GM20431 (cell line): Measurements from ENCODE around the gene NDUFA13.

ENCODE experiments used
- in situ Hi-C: fragments of 300-500 bp; cut with MseI, MboI; formaldehyde crosslinking; loops from one replicate; pipeline ENCODE4 v1.15.0; 2020; ENCODE audit warnings: low sequenced_read_pairs; ENCODE audit not compliant: unreplicated experiment

Gene NDUFA13

GRCh38 chr19:19541616-19542015, 25.6 kb downstream of the NDUFA13 start:
- in situ Hi-C loops = loop anchor here (25.0 kb wide), 3 partner anchors 96 to 746 kb away; partner anchors contain the start of genes GMIP and LPAR2

GRCh38 chr19:19542507-19542906, 26.5 kb downstream of the NDUFA13 start:
- in situ Hi-C loops = loop anchor here (25.0 kb wide), 3 partner anchors 95 to 745 kb away; partner anchors contain the start of genes GMIP and LPAR2

DNA sequence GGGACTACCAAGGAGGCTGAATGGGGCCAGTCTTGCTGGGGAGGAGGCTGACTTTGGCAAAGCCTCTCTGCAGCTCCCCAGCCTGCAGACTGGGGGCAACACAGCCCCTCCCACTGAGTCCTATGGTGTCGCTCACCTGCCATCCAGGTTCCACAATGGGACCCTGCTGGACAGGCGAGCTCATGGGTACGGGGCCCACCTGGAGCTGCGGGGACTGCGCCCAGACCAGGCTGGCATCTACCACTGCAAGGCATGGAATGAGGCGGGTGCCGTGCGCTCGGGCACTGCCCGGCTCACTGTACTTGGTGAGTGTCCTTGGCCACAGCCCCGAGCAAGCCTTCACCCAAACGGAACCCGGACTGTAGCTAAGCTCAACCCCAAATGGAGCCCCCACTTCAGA, 27.1 kb downstream of the NDUFA13 start:
- in situ Hi-C loops = loop anchor here (25.0 kb wide), 3 partner anchors 94 to 744 kb away; partner anchors contain the start of genes GMIP and LPAR2

- in situ Hi-C loops = loop anchor here (25.0 kb wide), 3 partner anchors 94 to 744 kb away; partner anchors contain the start of genes GMIP and LPAR2
These were observed 27.6 kb downstream of the NDUFA13 start for GRCh38 chr19:19543640-19544039.

DNA sequence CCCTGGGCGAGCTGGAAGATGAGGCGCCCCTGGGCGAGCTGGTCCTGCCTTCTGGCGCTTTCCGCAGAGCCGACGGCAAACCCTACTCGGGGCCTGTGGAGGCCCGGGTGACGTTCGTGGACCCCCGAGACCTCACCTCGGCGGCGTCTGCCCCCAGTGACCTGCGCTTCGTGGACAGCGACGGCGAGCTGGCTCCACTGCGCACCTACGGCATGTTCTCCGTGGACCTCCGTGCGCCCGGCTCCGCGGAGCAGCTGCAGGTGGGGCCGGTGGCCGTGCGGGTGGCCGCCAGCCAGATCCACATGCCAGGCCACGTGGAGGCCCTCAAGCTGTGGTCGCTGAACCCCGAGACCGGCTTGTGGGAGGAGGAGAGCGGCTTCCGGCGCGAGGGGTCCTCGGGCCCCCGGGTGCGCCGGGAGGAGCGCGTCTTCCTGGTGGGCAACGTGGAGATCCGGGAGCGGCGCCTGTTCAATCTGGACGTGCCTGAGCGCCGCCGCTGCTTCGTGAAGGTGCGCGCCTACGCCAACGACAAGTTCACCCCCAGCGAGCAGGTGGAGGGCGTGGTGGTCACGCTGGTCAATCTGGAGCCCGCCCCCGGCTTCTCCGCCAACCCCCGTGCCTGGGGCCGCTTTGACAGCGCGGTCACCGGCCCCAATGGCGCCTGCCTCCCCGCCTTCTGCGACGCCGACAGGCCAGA, 28.4 kb downstream of the NDUFA13 start:
- in situ Hi-C loops = loop anchor here (25.0 kb wide), 3 partner anchors 93 to 743 kb away; partner anchors contain the start of genes GMIP and LPAR2

- in situ Hi-C loops = loop anchor here (25.0 kb wide), 3 partner anchors 92 to 742 kb away; partner anchors contain the start of genes GMIP and LPAR2
These were observed 29.0 kb downstream of the NDUFA13 start for GRCh38 chr19:19544954-19545591.

GRCh38 chr19:19545707-19546106, 29.7 kb downstream of the NDUFA13 start:
- in situ Hi-C loops = loop anchor here (25.0 kb wide), 3 partner anchors 92 to 742 kb away; partner anchors contain the start of genes GMIP and LPAR2

DNA sequence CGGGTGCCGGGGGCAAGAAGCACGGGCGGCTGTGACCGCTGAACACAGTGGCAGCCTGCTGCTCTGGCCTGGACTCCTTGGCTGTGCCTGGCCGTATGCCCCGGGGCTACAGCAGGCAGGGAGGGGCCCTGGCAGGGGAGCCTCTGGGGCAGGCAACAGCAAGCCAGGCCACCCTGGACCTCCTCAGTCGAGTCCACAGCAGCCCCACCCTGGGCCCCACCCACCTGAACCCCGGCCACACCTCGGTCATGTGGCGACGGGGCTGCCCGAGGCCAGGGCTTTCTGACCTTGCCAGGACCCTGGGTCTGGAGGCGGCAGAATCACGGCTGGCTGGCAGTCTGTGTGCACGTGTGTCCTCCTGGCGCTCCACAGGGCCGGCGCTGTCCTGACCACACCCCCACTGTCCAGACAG, 30.7 kb downstream of the NDUFA13 start:
- in situ Hi-C loops = loop anchor here (25.0 kb wide), 3 partner anchors 91 to 741 kb away; partner anchors contain the start of genes GMIP and LPAR2

DNA sequence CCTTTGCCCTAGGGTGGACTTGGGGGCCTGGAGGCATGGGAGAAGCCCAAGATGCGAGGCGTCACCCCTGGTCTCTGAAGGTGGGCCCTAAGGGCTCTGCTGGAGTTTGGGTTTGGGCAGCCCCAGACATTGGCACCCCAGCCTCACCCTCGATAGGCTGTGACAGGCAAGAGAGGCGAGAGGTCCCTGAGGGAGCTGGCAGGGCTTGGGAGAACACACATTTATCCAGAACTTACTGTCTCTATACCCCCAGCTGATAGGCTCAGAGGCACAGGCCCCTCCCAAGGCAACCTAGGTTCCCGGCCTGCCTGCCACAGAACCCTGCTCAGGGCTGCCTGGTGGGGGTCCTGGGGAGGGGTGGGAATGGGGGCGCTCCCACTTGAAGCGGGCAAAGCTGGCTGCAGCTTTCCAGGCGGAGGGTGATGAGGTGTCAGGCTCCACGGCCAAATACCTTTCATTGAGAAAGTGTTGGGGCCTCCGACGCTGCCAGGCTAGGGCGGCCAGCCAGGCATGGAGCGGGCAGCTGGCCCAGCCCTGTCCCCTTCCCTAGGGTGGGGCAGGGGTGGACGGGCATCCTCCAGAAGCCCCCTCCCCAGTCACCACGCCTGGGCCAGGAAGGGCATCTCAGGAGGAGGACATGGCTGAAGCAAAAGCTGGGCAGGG, 31.8 kb downstream of the NDUFA13 start:
- in situ Hi-C loops = loop anchor here (25.0 kb wide), 3 partner anchors 89 to 739 kb away; partner anchors contain the start of genes GMIP and LPAR2

DNA sequence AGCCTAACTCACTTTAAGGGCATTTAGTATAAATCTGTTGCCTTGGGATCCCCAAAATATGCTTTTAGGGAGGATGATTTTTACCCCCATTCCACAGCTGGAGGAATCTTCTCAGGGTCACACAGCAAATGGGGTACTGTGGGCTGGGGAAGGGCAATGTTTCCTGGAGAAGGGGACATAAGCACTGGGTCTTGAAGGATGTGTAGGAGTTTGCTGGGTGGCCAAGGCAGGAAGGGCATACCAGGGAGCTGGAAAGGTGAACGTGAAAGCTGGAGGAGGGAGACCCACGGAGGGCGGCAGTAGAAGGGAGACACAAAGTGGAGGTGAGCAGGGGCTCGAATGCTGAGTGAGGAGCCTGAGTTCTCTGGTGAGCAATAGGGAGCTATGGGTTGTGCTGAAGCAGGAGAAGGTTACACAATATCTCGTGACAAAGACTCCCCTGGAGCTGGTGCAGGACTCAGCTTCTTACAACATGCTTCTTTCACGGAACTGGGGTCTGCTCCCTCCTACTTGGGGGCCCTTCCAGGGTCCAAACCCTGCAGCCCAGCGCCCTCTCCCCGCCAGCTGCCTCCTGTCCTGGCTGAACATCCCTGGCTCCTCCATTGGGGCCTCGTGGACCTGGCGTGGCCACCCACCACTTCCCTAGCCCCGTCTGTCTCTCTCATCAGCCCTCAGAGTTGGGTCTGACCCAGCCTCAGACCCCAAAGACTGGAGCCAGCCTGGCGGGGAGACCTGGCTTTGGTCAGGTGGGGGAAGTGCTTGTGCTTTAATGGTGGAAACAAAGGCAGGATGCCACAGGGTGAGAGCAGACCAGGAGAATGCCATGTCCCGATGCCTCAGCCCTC, 33.1 kb downstream of the NDUFA13 start:
- in situ Hi-C loops = loop anchor here (25.0 kb wide), 3 partner anchors 88 to 738 kb away; partner anchors contain the start of genes GMIP and LPAR2

GRCh38 chr19:19549804-19550464, 33.9 kb downstream of the NDUFA13 start:
- in situ Hi-C loops = loop anchor here (25.0 kb wide), 3 partner anchors 87 to 737 kb away; partner anchors contain the start of genes GMIP and LPAR2

- in situ Hi-C loops = no loop called here
These were observed 34.5 kb downstream of the NDUFA13 start for GRCh38 chr19:19550485-19550929.

DNA sequence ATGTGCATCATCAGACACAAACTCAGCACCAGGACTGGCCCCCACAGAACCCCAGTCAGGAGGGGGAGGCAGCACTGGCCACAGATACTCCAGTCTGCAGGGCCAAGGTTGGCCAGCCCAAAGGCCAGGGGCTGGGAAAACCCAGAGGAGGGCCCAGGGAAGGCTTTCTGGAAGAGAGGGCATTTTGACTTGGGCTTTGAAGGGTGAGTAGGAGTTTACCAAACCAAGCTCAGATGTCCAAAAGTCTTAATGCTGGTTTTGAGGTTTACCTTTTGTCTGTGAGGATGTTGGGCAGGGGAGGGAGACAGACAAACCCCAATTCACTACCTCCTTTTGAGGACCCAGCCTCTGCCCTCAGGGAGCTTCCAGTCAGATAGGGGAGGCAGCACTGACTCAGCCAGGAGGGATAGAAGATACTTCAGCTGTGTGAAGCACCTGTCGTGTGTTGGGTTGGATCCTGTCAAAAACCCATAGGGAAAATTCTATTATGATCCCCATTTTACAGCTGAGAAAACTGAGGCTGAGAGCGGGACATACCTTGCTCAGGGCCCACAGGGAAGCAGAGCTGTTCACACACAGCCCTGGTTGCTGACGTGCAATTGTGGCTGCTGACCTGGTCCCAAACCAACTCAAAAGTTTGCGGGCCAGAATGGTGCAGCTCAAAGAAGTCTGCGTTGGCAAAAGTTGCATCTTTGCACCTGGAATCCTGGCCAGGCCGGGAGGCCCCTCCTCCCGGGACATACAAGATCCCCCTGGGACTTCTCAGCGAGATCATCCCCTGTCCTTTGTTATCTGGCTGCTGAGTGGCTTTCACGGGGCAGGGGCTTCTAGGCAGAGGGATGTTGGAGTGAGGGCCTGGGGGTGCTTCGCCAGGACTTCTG, 35.2 kb downstream of the NDUFA13 start:
- in situ Hi-C loops = no loop called here

GRCh38 chr19:19551853-19552192, 35.8 kb downstream of the NDUFA13 start:
- in situ Hi-C loops = no loop called here

GRCh38 chr19:19552798-19553197, 36.8 kb downstream of the NDUFA13 start:
- in situ Hi-C loops = no loop called here

GRCh38 chr19:19553670-19554069, 37.6 kb downstream of the NDUFA13 start:
- in situ Hi-C loops = no loop called here

DNA sequence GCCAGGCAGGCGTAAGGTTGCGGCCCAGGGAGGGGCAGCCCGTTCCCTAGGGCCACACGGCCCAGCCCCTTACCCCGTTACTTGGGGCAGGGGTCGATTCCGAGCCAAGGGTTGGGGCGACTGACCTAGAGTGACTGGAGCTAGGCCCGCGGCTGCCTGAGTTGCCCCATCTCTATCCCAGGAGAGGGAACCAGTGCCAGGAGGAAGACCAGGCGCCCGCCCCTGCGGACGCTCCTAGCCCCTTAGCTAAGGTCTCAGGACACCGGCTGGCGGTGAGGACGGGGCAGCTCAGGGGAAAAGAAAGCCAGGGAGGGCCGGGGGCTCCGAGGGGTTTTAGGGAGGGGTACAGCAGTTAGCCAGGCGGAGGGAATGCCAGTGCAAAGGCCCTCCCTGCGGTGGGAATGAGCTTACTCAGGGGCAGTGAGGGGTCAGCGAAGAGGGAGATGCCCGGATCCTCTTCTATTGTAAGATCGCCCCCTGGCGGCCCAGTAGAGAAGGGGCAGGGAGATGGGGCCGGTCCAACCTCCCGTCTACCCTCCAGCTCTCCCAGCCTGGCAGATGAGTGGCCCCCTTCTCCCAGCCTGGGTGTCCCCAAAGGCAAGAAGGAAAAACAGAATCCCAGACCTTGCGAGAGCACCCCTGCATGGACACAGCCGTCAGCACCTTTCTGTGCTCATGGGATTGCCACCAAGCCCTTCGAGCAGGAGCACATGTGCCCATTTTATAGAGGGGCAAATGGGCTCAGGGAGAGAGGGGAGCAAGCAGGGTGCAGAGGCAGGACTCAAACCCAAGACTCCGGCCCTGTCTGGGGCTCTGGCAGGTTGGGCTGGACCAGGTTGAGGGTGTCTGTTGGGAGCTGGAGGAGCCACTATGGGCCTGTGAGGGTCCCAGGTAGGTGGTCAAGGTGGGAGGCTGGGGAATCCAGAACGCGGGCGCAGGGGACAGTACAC, 38.3 kb downstream of the NDUFA13 start:
- in situ Hi-C loops = no loop called here
